Neural progenitor cell (in vitro differentiated cells): ENCODE measurements around the gene EEF1AKMT3.

Experiments used
- EZH2 ChIP-seq: fragments of 200-600 bp; sonication (generic); IDR thresholded peaks from 2 replicates; pipeline ENCODE4 v1.6.1; 2017; ENCODE audit warnings: antibody characterized with exemption, mild to moderate bottlenecking, moderate library complexity
- EZH2phosphoT487 ChIP-seq: fragments of 200-600 bp; sonication (generic); IDR thresholded peaks from 2 replicates; pipeline ENCODE4 v1.6.1; 2017; ENCODE audit warnings: antibody characterized with exemption
- TF ChIP-seq, protein P1 (sequence below): fragments of 200-600 bp; sonication (generic); IDR thresholded peaks from 2 replicates; pipeline ENCODE4 v1.5.1; 2017; ENCODE audit warnings: antibody characterized with exemption, mild to moderate bottlenecking

- TF ChIP-seq, protein P1, sequence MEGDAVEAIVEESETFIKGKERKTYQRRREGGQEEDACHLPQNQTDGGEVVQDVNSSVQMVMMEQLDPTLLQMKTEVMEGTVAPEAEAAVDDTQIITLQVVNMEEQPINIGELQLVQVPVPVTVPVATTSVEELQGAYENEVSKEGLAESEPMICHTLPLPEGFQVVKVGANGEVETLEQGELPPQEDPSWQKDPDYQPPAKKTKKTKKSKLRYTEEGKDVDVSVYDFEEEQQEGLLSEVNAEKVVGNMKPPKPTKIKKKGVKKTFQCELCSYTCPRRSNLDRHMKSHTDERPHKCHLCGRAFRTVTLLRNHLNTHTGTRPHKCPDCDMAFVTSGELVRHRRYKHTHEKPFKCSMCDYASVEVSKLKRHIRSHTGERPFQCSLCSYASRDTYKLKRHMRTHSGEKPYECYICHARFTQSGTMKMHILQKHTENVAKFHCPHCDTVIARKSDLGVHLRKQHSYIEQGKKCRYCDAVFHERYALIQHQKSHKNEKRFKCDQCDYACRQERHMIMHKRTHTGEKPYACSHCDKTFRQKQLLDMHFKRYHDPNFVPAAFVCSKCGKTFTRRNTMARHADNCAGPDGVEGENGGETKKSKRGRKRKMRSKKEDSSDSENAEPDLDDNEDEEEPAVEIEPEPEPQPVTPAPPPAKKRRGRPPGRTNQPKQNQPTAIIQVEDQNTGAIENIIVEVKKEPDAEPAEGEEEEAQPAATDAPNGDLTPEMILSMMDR, result no peak
- TF ChIP-seq EZH2, result no peak
- no peak for TF ChIP-seq EZH2phosphoT487
Observed at GRCh38 chr12:57771236-57771872, 1.1 kb upstream of the EEF1AKMT3 start.
